ENCODE results near the gene CACNA1H.

CACNA1H gene

DNA sequence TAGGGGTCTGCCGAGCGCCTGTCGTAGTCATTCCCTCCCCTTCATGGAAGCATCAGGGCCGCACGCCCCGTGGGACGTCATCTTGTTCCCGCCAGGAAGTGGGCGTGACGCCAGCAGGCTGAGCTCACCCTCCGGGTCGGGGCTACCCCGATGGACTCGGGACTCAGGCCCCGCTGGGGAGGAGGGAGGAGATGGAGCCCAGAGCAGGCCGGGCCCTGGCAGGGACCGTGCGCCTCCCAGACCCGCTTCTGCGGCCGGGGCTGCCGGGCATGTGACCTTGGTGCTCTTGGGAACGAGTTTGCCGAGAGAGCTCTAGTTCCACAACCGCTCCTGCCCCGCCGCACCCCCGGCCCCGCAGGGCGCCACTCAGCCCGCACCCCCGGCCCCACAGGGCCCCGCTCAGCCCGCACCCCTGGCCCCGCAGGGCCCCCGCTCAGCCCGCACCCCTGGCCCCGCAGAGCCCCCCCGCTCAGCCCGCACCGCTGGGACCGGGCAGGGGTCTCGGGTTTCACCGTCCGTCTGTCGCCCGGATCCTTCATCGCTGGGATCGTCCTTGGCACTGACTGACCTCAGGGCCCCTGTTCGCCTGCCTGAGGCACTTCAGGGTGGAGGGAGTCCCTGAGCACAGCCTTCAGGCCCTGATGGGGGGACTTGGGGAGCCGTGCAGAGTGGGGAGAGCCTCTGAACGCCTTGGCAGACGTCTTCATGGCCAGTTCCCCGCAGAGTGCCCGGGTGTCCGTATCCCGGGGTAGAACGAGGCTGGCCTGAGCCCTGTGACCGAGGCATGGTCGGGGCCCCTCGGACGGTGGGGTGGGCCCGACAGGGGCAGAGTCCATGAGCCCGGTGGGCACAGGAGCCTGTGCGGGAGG lies 5.8 kb downstream of the CACNA1H start:
- DNase-seq (ENCODE audit: low read depth): no peak

DNA sequence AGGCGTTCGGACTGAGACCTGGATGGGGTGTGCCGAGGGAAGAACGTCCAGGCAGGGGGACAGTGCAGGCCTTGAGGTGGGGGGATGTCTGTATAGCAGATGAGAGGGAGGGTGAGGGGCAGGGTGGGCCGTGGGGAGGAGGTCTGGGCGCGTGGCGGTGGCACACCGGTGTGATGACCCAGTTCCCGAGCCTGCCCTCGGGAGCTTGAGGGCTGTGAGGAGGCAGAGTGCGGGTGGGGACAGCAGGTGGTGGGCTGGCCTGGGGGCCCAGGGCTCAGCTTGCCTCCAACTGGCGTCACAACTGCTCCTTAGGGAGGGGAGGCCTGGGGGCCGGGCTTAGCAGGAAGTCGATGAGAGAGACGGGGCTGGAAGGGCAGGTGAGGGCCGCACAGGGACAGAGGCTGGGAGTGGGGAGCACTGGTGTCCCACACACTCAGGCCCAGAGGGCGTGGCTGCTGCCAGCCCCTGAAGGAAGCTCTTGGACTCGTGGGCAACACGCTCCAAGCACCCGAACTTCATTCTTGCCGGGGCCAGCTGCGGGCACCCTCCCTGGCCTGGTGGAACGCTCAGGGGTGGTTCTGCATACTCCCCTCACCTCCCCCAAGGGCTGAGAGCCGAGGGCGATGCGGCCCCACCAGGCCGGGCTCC lies 6.5 kb downstream of the CACNA1H start:
- no peak for DNase-seq (ENCODE audit: low read depth)

DNA sequence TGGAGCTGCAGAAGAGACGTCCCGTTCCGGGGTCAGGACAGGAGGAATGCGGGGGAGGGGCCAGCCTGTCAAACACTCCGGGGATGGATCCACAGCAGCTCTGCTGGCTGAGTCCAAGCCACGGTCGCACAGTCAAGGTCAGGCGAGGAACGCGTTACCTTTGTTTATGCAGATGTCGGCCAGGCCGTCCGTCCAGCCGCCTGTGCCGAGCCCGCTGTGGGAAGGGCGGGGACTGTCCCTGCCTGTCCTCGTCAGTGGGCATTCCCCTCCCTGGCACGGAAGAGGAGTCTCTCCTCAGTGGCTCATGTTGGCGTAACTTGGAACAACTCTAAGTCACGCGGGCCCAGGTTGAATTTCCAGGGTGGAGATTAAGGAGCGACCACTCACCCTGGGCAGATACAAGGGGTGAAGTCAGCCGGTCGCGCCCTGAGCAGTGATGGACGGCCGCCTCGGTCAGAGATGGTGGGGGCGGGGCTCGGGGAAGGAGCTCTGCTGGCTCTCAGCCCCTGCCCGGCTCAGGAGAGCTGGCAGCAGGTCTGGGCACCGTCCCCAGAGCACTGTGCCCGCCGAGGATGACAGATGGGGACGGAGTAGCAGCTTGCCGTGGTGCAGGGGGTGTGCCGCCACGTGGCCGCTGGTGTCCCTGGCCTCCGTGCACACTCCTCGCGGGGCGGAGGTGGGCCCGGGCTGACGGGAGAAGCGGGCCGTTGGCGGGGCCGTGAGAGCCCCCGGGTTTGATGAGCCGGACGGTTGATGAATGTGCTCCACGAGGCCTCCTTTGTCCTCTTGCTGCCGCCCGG lies 7.3 kb downstream of the CACNA1H start:
- DNase-seq (ENCODE audit: low read depth): no peak

DNA sequence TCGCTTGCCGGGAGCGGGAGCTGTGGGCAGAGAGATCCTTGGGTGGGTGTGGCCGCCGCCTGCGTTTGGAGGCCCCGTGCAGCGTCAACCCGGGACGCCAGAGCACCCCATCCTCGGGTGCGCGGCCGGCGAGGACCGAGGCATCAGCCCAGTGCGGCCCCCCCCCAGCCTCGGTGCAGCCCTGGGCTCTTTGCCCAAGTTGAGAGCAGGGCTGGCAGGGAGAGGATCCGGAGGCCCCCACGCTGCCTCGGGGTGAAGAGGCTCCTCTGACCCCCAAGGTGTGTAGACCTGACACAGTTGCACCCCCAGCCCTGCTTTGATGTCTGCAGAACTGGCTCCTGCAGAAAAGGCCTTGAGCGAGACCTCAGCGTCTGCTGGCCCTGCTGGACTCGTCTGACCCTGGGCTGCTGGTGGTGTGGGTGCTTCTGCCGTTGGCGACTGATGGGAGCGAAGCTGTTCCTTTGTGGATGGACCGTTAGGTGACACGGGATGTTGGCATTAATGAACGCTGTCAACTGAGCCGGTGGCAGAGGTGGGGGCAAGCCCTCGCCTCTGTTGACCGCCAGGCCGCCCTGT lies 8.0 kb downstream of the CACNA1H start:
- no peak for DNase-seq (ENCODE audit: low read depth)

DNA sequence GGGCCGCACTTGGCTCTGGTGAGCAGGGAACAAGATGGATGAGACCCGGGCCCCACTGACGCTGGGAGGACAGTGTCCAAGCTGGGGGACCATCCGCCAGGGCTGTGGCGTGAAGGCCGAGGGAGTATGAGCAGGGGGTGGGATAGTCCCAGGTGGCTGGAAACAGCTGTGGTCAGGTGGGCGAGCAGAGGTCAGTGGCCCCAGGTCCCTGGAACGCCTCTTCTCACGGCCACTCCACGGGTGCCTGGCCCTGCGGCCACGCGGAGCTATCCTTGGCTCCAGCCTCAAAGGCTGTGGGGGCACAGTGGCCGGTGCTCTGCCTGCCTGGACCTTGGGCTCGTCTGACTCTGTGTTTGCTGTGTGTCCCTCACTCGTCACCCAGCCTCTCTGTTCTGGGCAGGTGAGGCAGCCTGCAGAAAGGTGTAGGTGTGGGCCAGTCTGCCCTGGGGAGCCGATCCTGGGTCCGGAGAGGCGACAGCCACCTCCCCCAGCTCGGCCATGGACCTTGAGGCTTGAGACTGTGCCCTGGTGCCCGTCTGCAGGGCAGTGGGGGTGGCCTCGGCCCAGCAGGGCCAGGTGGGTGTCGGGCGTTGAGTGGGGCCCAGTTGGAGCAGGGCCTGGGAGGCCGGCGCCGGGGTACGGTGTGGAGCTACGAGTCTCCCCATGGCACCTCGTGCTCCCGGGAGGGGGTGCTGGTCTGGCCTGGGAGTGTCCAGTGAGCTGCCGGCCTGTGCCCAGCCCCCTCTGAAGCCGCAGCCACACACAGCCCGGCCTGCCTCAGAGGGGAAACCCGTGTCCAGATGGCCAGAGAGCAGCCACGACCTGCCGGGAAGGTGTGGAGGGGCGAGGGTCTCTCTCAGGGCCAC lies 10.0 kb downstream of the CACNA1H start:
- DNase-seq (ENCODE audit: low read depth): no peak

DNA sequence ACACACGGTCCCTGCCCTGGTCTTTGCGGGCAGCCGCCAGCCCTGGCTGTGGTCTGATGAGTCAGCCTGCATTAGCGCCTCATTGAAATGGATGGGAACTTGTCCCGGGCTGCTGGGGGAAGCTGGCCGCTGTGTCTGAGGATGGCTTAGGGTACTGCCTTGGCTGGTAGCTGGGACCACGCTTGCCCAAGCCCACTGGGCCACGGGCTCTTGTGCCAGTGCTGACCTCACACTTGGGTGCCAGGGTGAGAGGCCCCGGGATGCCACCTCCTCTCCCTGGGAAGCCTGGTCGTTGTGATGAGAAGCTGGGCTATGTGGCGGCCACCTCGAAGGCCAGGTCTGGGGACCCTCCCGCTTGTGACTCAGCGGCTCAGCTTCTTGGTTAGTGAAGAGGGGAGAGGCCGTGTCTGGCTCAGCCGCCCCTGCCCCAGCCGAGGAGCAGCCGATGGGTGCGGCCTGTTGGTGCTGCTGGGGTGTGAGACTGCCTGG lies 10.7 kb downstream of the CACNA1H start:
- DNase-seq (ENCODE audit: low read depth): no peak

DNA sequence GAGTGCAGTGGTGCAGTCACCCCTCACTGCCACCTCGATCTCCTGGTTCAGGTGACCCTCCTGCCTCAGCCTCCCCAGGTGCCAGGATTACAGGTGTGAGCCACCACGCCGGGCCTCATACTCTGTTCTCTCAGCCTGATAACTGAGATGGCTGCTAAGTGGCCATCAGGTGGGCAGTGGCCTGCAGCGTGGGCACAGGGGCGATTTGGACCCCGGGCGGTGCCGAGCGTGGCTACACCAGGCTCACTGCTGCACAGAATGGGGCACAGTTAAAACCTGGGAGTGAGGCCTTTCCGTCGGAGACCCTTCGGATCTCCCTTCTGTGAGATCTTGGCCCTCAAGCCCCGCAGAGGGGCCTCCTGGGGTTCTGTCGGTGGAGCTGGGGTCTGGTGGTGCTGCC lies 11.5 kb downstream of the CACNA1H start:
- no peak for DNase-seq (ENCODE audit: low read depth)

DNA sequence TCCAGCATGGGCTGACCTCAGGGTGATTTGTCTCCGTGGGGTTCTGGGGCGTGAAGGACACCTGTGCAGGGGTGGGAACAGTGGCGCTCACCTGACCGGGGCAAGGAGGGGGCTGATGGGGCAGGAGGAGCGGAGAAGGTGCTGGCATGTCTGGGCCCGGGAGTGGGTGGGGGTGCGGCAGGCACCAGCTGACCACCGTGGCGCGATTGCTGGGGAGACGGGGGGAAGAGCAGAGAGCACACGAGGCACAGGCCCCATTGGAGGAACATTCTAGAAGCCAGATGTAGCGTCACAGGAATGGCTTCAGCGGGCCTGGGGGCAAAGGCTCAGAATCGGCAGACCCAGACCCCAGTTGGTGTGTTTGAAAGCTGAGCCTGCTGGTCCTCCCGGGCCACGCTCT lies 12.1 kb downstream of the CACNA1H start:
- no peak for DNase-seq (ENCODE audit: low read depth)

DNA sequence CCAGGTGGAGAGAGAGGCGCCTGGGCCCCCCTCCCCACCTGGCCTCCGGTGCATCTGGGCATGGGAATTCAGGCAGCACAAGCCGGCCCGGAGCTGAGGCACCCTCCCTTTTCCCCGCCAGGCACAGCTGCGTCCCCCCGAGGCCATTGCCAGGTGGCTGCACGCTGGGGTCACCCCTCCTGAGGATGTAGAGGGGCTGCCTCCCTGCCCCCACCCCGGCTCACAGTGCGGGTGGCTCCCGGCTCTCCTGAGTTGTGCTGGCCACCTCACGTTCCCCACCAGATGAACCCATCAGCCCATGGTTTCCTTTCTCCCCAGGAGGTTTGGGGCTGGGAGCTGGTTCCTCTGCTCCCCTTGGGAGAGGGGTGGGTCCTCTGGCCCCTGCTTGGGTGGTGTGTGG lies 12.6 kb downstream of the CACNA1H start:
- DNase-seq (ENCODE audit: low read depth): no peak

DNA sequence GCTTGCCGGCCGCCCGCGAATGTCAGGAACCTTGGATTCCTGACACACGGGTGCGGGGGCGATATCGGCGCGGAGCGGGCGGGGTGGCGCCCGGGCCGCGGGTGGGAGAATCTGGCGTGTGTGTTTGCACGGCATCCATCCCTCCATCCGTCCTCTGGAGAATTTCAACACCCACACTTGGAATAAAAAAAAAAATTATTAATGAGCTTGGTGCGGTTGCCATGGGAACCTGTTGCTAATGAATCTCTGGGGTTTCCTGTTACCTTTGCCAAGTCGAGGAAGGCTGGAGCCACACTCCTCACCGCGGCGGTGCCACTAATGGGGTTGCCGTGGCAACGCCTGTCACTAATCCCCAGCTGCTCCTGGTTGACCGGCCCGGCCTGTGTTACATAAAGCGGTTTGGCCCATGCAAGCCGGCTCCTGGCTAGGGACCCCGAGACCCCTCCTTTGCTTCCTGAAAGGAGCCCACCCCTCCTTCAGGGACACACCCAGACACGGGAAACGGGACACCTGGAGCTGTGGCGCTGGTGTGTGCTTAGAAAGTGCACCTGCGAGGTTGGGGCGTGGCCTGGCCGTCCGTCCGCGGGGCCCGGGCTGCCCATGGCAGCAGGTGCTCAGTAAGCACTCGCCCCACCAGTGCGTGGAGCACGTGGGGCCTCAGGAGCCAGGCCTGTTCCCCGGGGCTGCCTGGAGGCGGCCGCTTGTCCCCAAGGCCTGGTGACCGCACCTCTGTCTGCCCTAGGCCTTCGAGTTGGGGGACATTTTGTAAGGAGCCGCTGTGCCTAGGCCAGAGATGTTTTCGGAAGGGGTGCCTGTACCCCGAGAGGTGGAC lies 14.6 kb downstream of the CACNA1H start:
- DNase-seq (ENCODE audit: low read depth): no peak

DNA sequence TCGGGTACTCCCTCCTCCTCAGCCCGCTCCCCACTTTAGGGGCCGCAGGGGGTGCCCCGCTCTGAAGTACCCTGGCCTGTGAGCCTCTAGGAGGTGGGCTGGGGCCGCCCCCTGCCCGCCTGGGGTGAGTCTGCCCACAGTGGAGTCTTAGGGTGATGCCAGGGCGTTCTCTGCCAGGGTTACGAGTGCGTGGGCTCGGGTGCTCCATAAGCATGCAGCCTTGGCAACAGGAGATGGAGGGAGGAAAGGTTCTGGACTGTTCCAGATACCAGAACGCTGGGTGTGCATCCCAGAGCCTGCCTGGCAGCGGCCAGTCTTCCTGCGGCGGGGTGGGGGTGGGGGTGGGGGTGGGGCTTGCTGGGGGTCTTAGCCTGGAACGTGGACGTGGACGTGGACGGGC lies 15.9 kb downstream of the CACNA1H start:
- no peak for DNase-seq (ENCODE audit: low read depth)

DNA sequence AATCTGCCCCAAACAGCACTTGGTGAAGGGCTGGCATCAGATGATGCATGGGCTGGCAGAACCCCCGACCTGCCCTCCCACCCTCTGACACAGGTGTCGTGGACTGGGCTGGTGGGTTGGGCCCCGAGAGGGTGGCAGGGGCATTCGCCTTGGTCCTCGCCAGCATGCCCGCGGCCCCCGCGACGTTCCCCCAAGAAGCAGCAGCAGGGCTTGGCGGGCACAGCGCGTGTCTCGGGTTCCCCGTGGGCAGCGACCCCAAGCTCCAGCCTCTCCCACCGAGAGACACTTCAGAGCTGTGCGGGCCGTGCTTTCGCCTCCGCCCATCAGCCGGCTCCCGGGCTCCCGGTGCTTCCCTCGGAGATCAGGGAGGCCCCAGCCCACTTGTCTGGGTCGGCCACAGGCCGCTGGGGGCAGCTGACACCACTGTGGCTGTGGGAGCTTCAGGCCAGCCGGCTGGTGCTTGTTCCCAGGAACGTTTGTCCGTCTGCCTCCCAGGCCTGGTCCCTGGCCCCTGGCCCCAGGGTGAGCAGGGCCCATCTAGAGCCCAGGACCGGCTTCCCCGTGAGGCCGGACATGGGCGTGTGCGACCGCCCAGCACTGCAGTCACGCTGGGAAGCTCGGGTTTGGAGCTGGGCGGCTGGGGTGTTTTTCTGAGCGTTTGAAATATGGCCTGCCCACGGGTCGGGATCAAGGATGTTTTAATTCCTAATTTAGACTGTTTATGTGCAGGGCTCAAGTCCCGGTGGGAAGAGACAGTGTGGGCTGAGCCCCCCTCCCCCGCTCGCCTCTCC lies 16.6 kb downstream of the CACNA1H start:
- DNase-seq (ENCODE audit: low read depth): no peak

DNA sequence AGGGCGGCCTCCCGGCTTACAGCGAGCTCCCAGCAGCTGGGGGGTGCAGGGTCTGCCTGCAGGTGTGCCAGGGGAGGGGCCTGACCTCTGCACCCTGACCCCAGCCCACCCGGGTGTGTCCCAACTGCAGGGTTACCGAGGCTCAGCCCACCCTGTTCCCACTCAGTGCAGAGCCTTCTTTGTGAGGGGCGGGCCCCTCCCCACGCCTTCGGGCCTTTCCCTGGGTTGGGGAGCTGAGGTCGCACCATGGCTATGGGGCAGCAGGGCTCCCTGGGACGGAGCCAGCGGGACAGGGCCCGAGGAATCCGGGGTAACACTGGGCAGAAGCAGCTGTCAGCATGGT lies 17.1 kb downstream of the CACNA1H start:
- DNase-seq (ENCODE audit: low read depth): no peak

DNA sequence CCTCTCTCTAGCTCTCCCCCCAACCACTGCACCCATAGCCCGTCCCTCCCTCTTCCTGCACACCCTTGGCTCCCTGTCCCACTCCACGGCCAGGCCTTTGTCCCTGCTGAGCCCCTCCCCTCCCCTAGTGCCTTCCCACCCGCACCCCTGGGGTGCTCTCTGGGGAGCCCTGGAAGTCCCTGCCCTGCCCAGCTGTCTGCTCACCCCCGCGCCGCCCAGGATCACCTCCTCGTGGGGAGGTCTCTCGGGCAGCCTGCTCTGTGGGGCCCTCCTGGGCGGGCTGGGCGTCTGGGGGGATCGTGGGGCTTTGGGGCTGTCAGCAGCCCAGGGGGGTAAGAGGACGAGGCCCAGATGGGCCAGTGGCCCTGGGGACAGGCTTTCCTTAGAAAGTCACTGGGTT lies 18.1 kb downstream of the CACNA1H start:
- DNase-seq (ENCODE audit: low read depth): no peak

DNA sequence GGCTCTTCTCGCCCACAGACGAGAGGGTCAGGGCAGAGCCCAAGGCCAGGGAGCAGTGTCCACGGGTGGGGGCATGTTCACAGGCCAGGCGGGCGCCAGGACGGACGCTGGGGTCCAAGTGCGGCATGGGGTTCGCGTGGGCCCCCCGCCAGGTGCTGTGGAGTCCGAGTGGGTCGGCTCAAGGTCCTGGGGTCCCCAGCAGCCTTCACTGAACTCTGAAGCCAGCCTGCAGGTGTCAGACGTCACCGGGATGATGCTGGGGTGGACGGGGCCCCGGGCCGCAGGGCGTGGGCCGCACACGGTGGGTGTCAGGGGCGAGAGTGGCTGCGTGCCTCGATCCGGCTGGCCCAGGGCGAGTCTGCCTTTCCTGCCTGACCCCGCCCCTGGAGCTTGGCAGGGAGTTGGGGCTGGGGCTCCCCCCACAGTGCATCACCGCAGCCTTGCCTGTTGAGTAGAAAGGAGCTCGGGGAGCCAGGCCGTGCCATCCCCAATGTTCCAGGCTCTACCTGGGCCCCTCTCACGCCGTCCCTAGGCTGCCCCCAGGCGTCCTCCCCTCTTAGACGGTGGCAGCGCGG lies 19.0 kb downstream of the CACNA1H start:
- DNase-seq (ENCODE audit: low read depth): no peak

DNA sequence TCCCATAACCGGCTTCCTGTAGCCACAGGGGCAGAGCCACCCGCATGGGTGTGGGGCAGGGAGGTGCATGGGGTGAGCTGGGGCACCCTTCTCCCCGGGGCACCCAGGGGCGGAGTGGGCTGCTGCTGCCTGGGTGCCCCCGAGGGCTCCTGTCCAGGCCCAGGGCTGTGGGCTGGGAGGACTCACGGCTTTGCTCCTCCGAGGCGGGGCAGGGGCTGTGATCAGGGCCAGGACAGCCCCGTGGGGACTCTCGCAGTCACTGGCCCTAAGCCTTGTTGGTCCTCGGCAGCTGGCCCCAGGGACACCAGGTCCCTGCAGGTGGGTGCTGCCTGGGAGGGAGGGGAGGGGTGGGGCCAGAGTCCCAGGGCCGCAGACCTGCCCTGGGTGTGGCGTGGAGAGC lies 19.7 kb downstream of the CACNA1H start:
- DNase-seq (ENCODE audit: low read depth): no peak

DNA sequence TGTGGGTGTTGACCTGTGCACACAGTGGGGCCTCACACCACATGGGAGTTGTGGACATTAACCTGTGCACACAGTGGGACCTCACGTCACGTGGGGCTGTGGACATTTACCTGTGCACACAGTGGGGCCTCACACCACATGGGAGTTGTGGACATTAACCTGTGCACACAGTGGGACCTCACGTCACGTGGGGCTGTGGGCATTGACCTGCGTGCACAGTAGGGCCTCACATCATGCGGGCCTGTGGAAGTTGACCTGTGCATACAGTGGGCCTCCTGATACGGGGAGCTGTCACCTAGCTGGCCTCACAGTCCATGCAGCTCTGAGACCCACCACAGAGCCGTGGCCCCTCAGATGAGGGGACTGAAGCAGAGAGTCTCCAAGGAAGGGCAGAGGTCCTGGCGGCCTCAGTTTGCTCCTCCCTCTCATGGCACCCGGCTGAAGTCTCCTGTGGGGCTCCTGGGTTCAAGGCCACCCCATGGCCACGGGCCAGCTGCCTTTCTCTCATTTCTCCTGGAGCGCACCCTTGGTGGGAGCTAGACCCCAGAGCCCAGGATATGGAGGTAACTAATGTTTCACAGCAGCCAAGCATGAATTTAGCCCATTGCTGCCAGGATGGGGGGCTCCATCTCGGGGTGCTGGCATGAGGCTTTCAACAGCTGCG lies 21.0 kb downstream of the CACNA1H start:
- no peak for DNase-seq (ENCODE audit: low read depth)

DNA sequence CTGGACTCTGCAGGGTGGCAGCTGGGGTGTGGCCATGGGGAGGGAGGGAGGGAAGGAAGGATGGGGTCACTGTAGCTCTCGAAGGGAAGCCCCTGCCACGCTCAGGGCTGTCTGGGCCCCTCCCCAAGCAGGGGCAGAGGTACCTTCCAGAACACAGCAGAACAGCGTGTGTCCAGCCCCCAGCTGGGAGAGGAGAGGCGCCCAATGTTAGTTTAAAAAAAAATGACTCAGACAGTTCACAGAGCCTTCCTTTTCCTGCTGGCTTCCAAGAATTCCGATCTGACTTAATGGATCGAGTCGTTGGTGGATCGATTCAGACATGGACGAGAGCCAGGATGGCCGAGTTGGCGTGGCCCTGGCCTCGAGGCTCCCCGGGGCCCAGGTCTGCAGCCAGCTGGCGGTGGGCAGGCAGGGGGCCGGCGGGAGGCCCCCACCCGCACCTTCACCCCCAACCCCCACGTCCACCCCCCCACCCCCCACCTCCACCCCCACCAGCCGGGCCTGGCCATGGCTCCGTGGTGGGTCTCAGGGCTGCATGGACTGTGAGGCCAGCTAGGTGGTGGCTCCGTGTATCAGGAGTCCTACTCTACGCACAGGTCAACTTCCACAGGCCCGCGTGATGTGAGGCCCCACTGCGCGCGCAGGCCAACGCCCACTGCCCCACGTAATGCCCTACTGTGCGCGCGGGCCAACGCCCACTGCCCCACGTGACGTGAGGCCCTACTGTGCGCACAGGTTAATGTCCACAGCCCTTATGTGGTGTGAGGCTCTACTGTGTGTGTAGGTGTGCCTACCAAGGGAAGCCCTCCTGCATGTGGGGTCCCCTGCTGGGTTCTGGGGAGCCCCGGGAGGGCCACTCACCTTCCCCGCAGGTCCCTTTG lies 21.8 kb downstream of the CACNA1H start:
- DNase-seq (ENCODE audit: low read depth): no peak

Data from stimulated activated CD8-positive, alpha-beta memory T cell treated with anti-CD3 and anti-CD28 coated beads, Interleukin-15, amount 100 ng/mL, for 1 hour (primary cell).